Left cardiac atrium (tissue), 4 donors: ENCODE results near the gene ARG2. TPM values are rescaled to one million over a fixed set of nuclear protein-coding genes. Genes with fewer than 3 reads are reported as not detected.
"Not testable (repeated sequence)": the region's sequence is repeated elsewhere in the genome, so short reads cannot be mapped to it uniquely, and the experiment has no call there.

ENCODE experiments used
- ATAC-seq, 2 donors: fragments of 200-7000 bp; cut with Tn5 transposase; one replicate each; pipeline ENCODE4 v1.9.1; 2020; ENCODE audit warnings: mild to moderate bottlenecking in 2 of 2, moderate library complexity in 2 of 2
- DNase-seq: peaks from one replicate; pipeline ENCODE4 v3.0.0-alpha.2; 2020
- intact Hi-C, 2 donors: fragments of 100-400 bp; cut with DNase I; formaldehyde crosslinking; loops; one replicate each; pipeline versions ENCODE4 v1.14.1 to v1.15.1; 2022 to 2023
- total RNA-seq, 2 donors: library from RNA; stranded (reverse); fragmentation: NEBNext Ultra II Directional; extraction: Animal tissue kit (Norgen Biotek cat#: 25700); gene quantifications; one replicate each; pipeline ENCODE4 v1.2.1, GENCODE V29; 2021
- donor health status: DM: no; HTN: yes; CAD: no.
- donor health status: DM: no; HTN: yes; CAD: no; lungs with severe emphysema.
- donor health status: DM: yes; HTN: yes; CAD: no.
- donor health status: Dilated cardiomyopathy.

Gene ARG2
- total RNA-seq, 2 donors from 2014 or later = 0.38 to 1.2 TPM

- intact Hi-C loops, DNase-seq, ATAC-seq: not testable (repeated sequence)
Observed at GRCh38 chr14:67626131-67626530, 6.4 kb downstream of the ARG2 start.

- intact Hi-C loops = no loop called here
- no peak for ATAC-seq
Observed at GRCh38 chr14:67627519-67627918, 7.8 kb downstream of the ARG2 start.

GRCh38 chr14:67630186-67630585 lies 10.5 kb downstream of the ARG2 start:
- DNase-seq (no peak), ATAC-seq (no peak)
- intact Hi-C loops = no loop called here

More at GRCh38 chr14:67627519-67627918, 7.8 kb downstream of the ARG2 start:
- no peak for DNase-seq

GRCh38 chr14:67630938-67631337 lies 11.2 kb downstream of the ARG2 start:
- intact Hi-C loops = no loop called here
- no peak for ATAC-seq
- no peak for DNase-seq

- no peak for ATAC-seq
- DNase-seq = no peak
- intact Hi-C loops = no loop called here
Observed at GRCh38 chr14:67633451-67634147, 13.9 kb downstream of the ARG2 start.

GRCh38 chr14:67636361-67636919 lies 16.7 kb downstream of the ARG2 start:
- DNase-seq (no peak), ATAC-seq (no peak)
- intact Hi-C loops = no loop called here

- no peak for ATAC-seq
- intact Hi-C loops = no loop called here
Observed at GRCh38 chr14:67638642-67639041, 18.9 kb downstream of the ARG2 start.

GRCh38 chr14:67641480-67641879 lies 21.8 kb downstream of the ARG2 start:
- no peak for DNase-seq
- intact Hi-C loops = no loop called here
- no peak for ATAC-seq

More at GRCh38 chr14:67638642-67639041, 18.9 kb downstream of the ARG2 start:
- no peak for DNase-seq

GRCh38 chr14:67641902-67642749 lies 22.4 kb downstream of the ARG2 start:
- intact Hi-C loops = no loop called here
- ATAC-seq (no peak), DNase-seq (no peak)

GRCh38 chr14:67643713-67644112 lies 24.0 kb downstream of the ARG2 start:
- ATAC-seq (no peak), DNase-seq (no peak)
- intact Hi-C loops = no loop called here

GRCh38 chr14:67644428-67644827 lies 24.7 kb downstream of the ARG2 start:
- intact Hi-C loops = no loop called here
- peak in 1 of 2 donors; percentile 41 for ATAC-seq
- DNase-seq = no peak

- intact Hi-C loops = no loop called here
- DNase-seq = no peak
- ATAC-seq = peak in 1 of 2 donors; percentile 34
Observed at GRCh38 chr14:67645414-67645813, 25.7 kb downstream of the ARG2 start.

- intact Hi-C loops = no loop called here
- ATAC-seq (no peak), DNase-seq (no peak)
Observed at GRCh38 chr14:67646131-67646530, 26.4 kb downstream of the ARG2 start.

GRCh38 chr14:67650151-67650550 lies 30.4 kb downstream of the ARG2 start:
- intact Hi-C loops = no loop called here
- no peak for DNase-seq
- ATAC-seq = no peak

GRCh38 chr14:67650694-67651093 lies 31.0 kb downstream of the ARG2 start:
- no peak for ATAC-seq
- DNase-seq = no peak
- intact Hi-C loops = no loop called here

GRCh38 chr14:67652189-67652588 lies 32.5 kb downstream of the ARG2 start:
- intact Hi-C loops = no loop called here
- no peak for DNase-seq
- no peak for ATAC-seq

GRCh38 chr14:67653651-67654280 lies 34.0 kb downstream of the ARG2 start:
- intact Hi-C loops = no loop called here
- peak in 1 of 2 donors; percentile 30 for ATAC-seq
- DNase-seq = no peak

GRCh38 chr14:67663633-67664032 lies 43.9 kb downstream of the ARG2 start:
- DNase-seq (no peak), ATAC-seq (no peak)
- intact Hi-C loops = loop anchor here in 1 of 2 donors (10.0 kb wide), 1 partner anchor 139 kb away; no protein-coding TSS in a partner anchor

- intact Hi-C loops = loop anchor here in 1 of 2 donors (5.0 to 10.0 kb wide), 2 partner anchors 49 to 141 kb away; partner anchors contain the start of gene ARG2
- ATAC-seq = peak; percentile 43 to 54
Observed at GRCh38 chr14:67665868-67666267, 46.1 kb downstream of the ARG2 start.

More at GRCh38 chr14:67665868-67666267, 46.1 kb downstream of the ARG2 start:
- no peak for DNase-seq
